Breast epithelium (tissue), 4 donors: Measurements from ENCODE around the gene USPL1. TPM values are rescaled to one million over a fixed set of nuclear protein-coding genes. Genes with fewer than 3 reads are reported as not detected.

Experiments used
- DNase-seq, 2 donors: peaks; one replicate each; pipeline ENCODE4 v3.0.0-alpha.2; 2019; ENCODE audit warnings: low spot score in 2 of 2
- H3K27ac ChIP-seq, 2 donors: fragments of 200-600 bp; sonication (generic) in 1 of 2; one replicate each; pipeline ENCODE4 v1.5.1; 2016 to 2019; ENCODE audit warnings: mild to moderate bottlenecking in 1 of 2
- H3K27me3 ChIP-seq, 2 donors: fragments of 200-600 bp; sonication (generic) in 1 of 2; one replicate each; pipeline versions ENCODE4 v1.5.1 to v1.6.0; 2017 to 2019; ENCODE audit warnings: control low read depth in 1 of 2, mild to moderate bottlenecking in 1 of 2
- H3K36me3 ChIP-seq: fragments of 200-600 bp; one replicate; pipeline ENCODE4 v1.5.1; 2019
- H3K4me1 ChIP-seq, 2 donors: fragments of 200-600 bp; sonication (generic); one replicate each; pipeline ENCODE4 v1.5.1; 2016 to 2019; ENCODE audit warnings: control low read depth in 1 of 2
- H3K4me3 ChIP-seq, 3 donors: fragments of 200-600 bp; sonication (generic); 1 replicate in 2 of 3; 2 replicates in 1 of 3; pipeline ENCODE4 v1.5.1; 2016 to 2019; ENCODE audit warnings: mild to moderate bottlenecking in 3 of 3, moderate library complexity in 2 of 3
- H3K9me3 ChIP-seq, 2 donors: fragments of 200-600 bp; sonication (generic) in 1 of 2; one replicate each; pipeline ENCODE4 v1.5.1; 2016 to 2019; ENCODE audit warnings: control low read depth in 1 of 2
- CTCF ChIP-seq, 3 donors: fragments of 450-650 bp; IDR thresholded peaks; one replicate each; pipeline ENCODE4 v1.5.1; 2016 to 2017; ENCODE audit warnings: antibody characterized with exemption in 3 of 3, mild to moderate bottlenecking in 3 of 3, moderate library complexity in 3 of 3
- POLR2A ChIP-seq: fragments of 450-650 bp; IDR thresholded peaks from one replicate; pipeline ENCODE4 v1.6.1; 2016; ENCODE audit warnings: antibody characterized with exemption, mild to moderate bottlenecking, moderate library complexity
- POLR2AphosphoS5 ChIP-seq, 3 donors: sonication (generic); formaldehyde crosslinking; IDR thresholded peaks; one replicate each; pipeline ENCODE4 v1.6.1; 2017; ENCODE audit warnings: antibody characterized with exemption in 3 of 3
- intact Hi-C: fragments of 100-400 bp; cut with DNase I; formaldehyde crosslinking; loops from one replicate; pipeline ENCODE4 v1.15.1; 2023; ENCODE audit warnings: low total_unique reads
- total RNA-seq, 3 donors: library from RNA; depleted of rRNA; stranded (reverse); fragments of >200 nt; gene quantifications; one replicate each; pipeline ENCODE4 v1.1.0, GENCODE V29; 2016

USPL1 gene
- total RNA-seq, 3 donors from 2014 or later, result 27.8 to 40.0 (median 28.2) TPM

GRCh38 chr13:30700364-30700763 lies 82.6 kb downstream of the USPL1 start:
- no peaks in the 10 kb centered on the region for H3K4me1 ChIP-seq
- no peak overlapping the region for H3K27ac ChIP-seq
- no peak for DNase-seq
- intact Hi-C loops, result no loop called here
- no peak overlapping the region for H3K4me3 ChIP-seq
- TF ChIP-seq POLR2A (no peak), CTCF (IDR thresholded peaks at IDR 0.05) (no peak)
- no peaks in the 10 kb centered on the region for H3K9me3 ChIP-seq
- H3K27me3 ChIP-seq, result no peaks in the 10 kb centered on the region
- no peaks in the 10 kb centered on the region for H3K36me3 ChIP-seq

- no peak for DNase-seq
- intact Hi-C loops, result no loop called here
- Histone ChIP-seq H3K4me1 (no peaks in the 10 kb centered on the region), H3K27me3 (no peaks in the 10 kb centered on the region), H3K36me3 (no peaks in the 10 kb centered on the region), H3K4me3 (no peak overlapping the region), H3K9me3 (no peaks in the 10 kb centered on the region), H3K27ac (no peak overlapping the region)
- TF ChIP-seq POLR2A (no peak), CTCF (IDR thresholded peaks at IDR 0.05) (no peak), POLR2AphosphoS5 (IDR thresholded peaks at IDR 0.05) (no peak)
Measured at GRCh38 chr13:30702006-30702405, 84.3 kb downstream of the USPL1 start.

GRCh38 chr13:30704596-30704995 lies 86.9 kb downstream of the USPL1 start:
- H3K36me3 ChIP-seq, result no peaks in the 10 kb centered on the region
- TF ChIP-seq POLR2AphosphoS5 (IDR thresholded peaks at IDR 0.05) (no peak), CTCF (IDR thresholded peaks at IDR 0.05) (no peak), POLR2A (no peak)
- H3K4me1 ChIP-seq, result no peaks in the 10 kb centered on the region
- no peaks in the 10 kb centered on the region for H3K9me3 ChIP-seq
- no peak overlapping the region for H3K27ac ChIP-seq
- no peak for DNase-seq
- intact Hi-C loops, result no loop called here
- no peak overlapping the region for H3K4me3 ChIP-seq
- no peaks in the 10 kb centered on the region for H3K27me3 ChIP-seq

GRCh38 chr13:30705680-30706079 lies 88.0 kb downstream of the USPL1 start:
- Histone ChIP-seq H3K36me3 (no peaks in the 10 kb centered on the region), H3K27me3 (no peaks in the 10 kb centered on the region), H3K4me1 (no peaks in the 10 kb centered on the region), H3K27ac (no peak overlapping the region), H3K4me3 (no peak overlapping the region), H3K9me3 (no peaks in the 10 kb centered on the region)
- no peak for DNase-seq
- no peak for TF ChIP-seq POLR2A
- no peak for TF ChIP-seq CTCF (IDR thresholded peaks at IDR 0.05)
- TF ChIP-seq POLR2AphosphoS5 (IDR thresholded peaks at IDR 0.05), result no peak
- intact Hi-C loops, result no loop called here

GRCh38 chr13:30708541-30708940 lies 90.8 kb downstream of the USPL1 start:
- no peaks in the 10 kb centered on the region for H3K4me1 ChIP-seq
- intact Hi-C loops, result no loop called here
- no peak for TF ChIP-seq POLR2A
- TF ChIP-seq POLR2AphosphoS5 (IDR thresholded peaks at IDR 0.05), result no peak
- TF ChIP-seq CTCF (IDR thresholded peaks at IDR 0.05), result no peak
- no peaks in the 10 kb centered on the region for H3K36me3 ChIP-seq
- DNase-seq, result no peak
- H3K4me3 ChIP-seq, result no peak overlapping the region
- no peak overlapping the region for H3K27ac ChIP-seq
- H3K27me3 ChIP-seq, result no peaks in the 10 kb centered on the region
- no peaks in the 10 kb centered on the region for H3K9me3 ChIP-seq

Other genes starting within 250 kb of the USPL1 start
- gene UBE2L5, start 195.4 kb upstream of the USPL1 start, total RNA-seq, result 1 to 10 TPM in 1 of 3 donors, under 1 TPM in 1, not detected in 1; 0.98 to 1.3 TPM
- 100 to 1,000 TPM; 185 to 269 (median 262) TPM for gene HMGB1, start 152.0 kb upstream of the USPL1 start, total RNA-seq
- gene ALOX5AP, start 117.6 kb downstream of the USPL1 start, total RNA-seq, result 10 to 100 TPM; 32.1 to 47.4 (median 37.9) TPM